Activated T-helper 9 cell treated with anti-CD3 and anti-CD28 coated beads, Interleukin-2, amount 50 U/mL, for 16 hours (primary cell): ENCODE data around the gene DSG4.

Experiments used
- DNase-seq: peaks from one replicate; pipeline ENCODE4 v3.0.0-alpha.2; 2020; ENCODE audit warnings: low read depth

The DSG4 gene

DNA sequence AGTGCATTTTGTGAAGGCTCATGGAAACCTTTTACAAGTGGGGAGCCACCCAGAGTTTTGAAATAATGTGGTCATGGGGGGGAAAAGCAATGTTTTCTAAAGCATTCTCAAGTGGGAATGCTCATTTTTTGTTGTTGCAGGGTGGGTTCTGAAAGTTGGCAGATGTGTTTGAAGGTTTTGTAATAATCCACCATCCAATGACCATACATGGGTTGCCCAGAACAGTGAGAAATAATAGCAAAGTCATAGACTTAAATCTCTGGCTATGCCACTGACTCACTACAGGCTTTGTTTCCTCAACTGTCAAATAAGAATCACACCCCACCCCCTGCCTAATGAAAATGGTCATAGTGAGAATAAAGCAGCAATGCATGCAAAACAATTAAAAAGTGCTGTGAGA lies 73.8 kb downstream of the DSG4 start:
- no peak for DNase-seq

DNA sequence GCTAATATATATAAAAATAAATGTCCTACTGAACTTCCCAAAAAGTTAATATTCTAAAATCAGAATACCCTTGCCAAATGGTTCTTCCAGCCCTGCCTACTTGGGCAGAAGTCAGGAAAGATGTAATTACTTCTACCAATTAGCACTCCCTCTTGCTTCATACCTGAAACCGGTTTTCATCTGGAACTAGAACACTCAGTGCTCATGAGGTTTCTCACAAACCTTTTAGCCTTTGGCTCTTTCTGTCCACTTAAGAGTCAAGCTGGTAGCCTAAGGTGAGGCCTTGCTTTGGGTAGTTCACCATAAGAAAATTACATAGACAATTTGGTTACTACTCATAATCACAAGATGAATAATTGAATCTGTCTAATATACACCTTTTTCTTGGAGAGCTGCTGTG lies 75.0 kb downstream of the DSG4 start:
- no peak for DNase-seq

DNA sequence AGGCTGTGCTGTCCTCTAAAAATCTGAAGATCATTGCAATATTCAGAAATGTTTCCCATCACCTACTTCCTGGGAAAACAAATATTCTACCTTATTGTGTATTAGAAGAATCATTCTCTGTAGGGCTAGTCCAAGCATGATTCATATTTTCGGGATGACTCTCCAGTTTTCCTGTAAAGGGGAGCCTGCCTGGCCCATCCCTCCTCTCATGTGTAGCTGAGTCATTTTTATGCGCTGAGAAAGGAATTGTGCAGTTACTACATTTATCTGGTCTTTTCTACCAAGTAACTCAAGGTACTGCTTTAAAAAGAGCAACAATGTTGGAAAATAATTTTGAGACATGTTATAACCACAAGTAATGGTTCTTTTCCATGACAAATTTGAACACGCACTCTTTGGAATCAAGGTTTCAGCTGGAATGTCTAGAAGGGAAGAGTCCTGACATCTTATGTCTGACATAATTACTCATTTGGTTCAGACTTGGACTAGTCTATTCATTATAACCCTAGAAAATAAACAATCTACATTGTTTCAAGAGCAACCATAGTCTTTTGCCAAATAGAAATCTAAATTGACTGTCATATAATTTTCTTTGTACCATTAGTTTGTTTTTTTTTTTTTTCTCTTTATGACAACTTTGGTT lies 77.6 kb downstream of the DSG4 start:
- DNase-seq: no peak
